Thyroid gland (tissue), 4 donors: Measurements from ENCODE around the gene TRIM16.
"Not testable (repeated sequence)": the region's sequence is repeated elsewhere in the genome, so short reads cannot be mapped to it uniquely, and the experiment has no call there.

Source experiments
- POLR2A ChIP-seq, 2 donors: fragments of 450-650 bp; IDR thresholded peaks; one replicate each; pipeline ENCODE4 v1.6.1; 2017; ENCODE audit warnings: antibody characterized with exemption in 2 of 2, mild to moderate bottlenecking in 2 of 2, moderate library complexity in 1 of 2
- TF ChIP-seq, protein P1 (sequence below), 6 experiments: fragments of 200-600 bp in 3 of 6; fragments of 450-650 bp in 3 of 6; sonication (generic) in 3 of 6; IDR thresholded peaks; one replicate each; pipeline ENCODE4 v1.5.1; 2016 to 2019; ENCODE audit warnings: antibody characterized with exemption in 6 of 6, mild to moderate bottlenecking in 2 of 6, inconsistent platforms in 1 of 6, moderate library complexity in 1 of 6

GRCh38 chr17:15698967-15699366 is 14.9 kb upstream of the TRIM16 start:
- TF ChIP-seq, protein P1, sequence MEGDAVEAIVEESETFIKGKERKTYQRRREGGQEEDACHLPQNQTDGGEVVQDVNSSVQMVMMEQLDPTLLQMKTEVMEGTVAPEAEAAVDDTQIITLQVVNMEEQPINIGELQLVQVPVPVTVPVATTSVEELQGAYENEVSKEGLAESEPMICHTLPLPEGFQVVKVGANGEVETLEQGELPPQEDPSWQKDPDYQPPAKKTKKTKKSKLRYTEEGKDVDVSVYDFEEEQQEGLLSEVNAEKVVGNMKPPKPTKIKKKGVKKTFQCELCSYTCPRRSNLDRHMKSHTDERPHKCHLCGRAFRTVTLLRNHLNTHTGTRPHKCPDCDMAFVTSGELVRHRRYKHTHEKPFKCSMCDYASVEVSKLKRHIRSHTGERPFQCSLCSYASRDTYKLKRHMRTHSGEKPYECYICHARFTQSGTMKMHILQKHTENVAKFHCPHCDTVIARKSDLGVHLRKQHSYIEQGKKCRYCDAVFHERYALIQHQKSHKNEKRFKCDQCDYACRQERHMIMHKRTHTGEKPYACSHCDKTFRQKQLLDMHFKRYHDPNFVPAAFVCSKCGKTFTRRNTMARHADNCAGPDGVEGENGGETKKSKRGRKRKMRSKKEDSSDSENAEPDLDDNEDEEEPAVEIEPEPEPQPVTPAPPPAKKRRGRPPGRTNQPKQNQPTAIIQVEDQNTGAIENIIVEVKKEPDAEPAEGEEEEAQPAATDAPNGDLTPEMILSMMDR (IDR thresholded peaks at IDR 0.05), result not testable (repeated sequence)
- not testable (repeated sequence) for TF ChIP-seq POLR2A (IDR thresholded peaks at IDR 0.05)
